HepG2 (cell line): ENCODE results near the gene FAM120B. TPM values are rescaled to one million over a fixed set of nuclear protein-coding genes. Genes with fewer than 3 reads are reported as not detected.

ENCODE experiments used
- DNMT3B ChIP-seq: conservative IDR thresholded peaks from 2 replicates; pipeline ENCODE4 v1.6.1; 2016; ENCODE audit warnings: missing biosample characterization, control low read depth
- ESRRA ChIP-seq: sonication (generic); formaldehyde crosslinking; IDR thresholded peaks from 2 replicates; pipeline ENCODE4 v1.5.1; 2020; ENCODE audit warnings: mild to moderate bottlenecking, low read depth, missing genetic modification reagents
- FOSL1 ChIP-seq: sonication (generic); formaldehyde crosslinking; IDR thresholded peaks from 2 replicates; pipeline ENCODE4 v1.9.0; 2021; ENCODE audit warnings: missing genetic modification reagents, borderline replicate concordance
- HMGXB3 ChIP-seq: sonication (generic); formaldehyde crosslinking; IDR thresholded peaks from 2 replicates; pipeline ENCODE4 v1.4.0; 2020; ENCODE audit warnings: missing genetic modification reagents, borderline replicate concordance
- ISX ChIP-seq: sonication (generic); formaldehyde crosslinking; conservative IDR thresholded peaks from 2 replicates; pipeline ENCODE4 v1.5.0; 2020; ENCODE audit warnings: missing genetic modification reagents
- KLF16 ChIP-seq, 2 experiments: sonication (generic) in 1 of 2; formaldehyde crosslinking in 1 of 2; IDR thresholded peaks; 2 replicates each; pipeline versions ENCODE4 v1.6.1 to v1.8.0; 2016 to 2023; ENCODE audit warnings: missing genetic modification reagents in 2 of 2, missing compliant biosample characterization in 1 of 2
- NAIF1 ChIP-seq: sonication (generic); formaldehyde crosslinking; IDR thresholded peaks from 2 replicates; pipeline ENCODE4 v1.5.0; 2020; ENCODE audit warnings: mild to moderate bottlenecking, missing genetic modification reagents, borderline replicate concordance
- ZBTB39 ChIP-seq: sonication (generic); formaldehyde crosslinking; IDR thresholded peaks from 2 replicates; pipeline ENCODE4 v1.5.0; 2020; ENCODE audit warnings: missing genetic modification reagents
- ZMYM3 ChIP-seq: sonication (generic); formaldehyde crosslinking; IDR thresholded peaks from 2 replicates; pipeline ENCODE4 v1.5.1; 2020; ENCODE audit warnings: mild to moderate bottlenecking, missing genetic modification reagents
- ZNF703 ChIP-seq: sonication (generic); formaldehyde crosslinking; IDR thresholded peaks from 2 replicates; pipeline ENCODE4 v1.5.1; 2020; ENCODE audit warnings: missing genetic modification reagents, mild to moderate bottlenecking, moderate library complexity, borderline replicate concordance
- ZNF720 ChIP-seq: sonication (generic); formaldehyde crosslinking; IDR thresholded peaks from 2 replicates; pipeline ENCODE4 v1.4.0; 2020; ENCODE audit warnings: missing genetic modification reagents
- ZZZ3 ChIP-seq: sonication (generic); formaldehyde crosslinking; IDR thresholded peaks from 2 replicates; pipeline ENCODE4 v1.4.0; 2020; ENCODE audit warnings: missing genetic modification reagents, mild to moderate bottlenecking, borderline replicate concordance
- polyA plus RNA-seq, 8 experiments: library from polyadenylated mRNA; depleted of rRNA in 3 of 8; stranded (reverse) in 7 of 8; unstranded in 1 of 8; fragments of >200 nt; fragmentation: Illumina TruSeq in 4 of 8; extraction: Trizol in 4 of 8; gene quantifications; 2 replicates each; pipeline versions ENCODE4 v1.2.1 to v1.2.3, GENCODE V29; 2011 to 2016; ENCODE audit warnings: low read depth in 4 of 8, missing spikeins in 1 of 8, mixed read lengths in 1 of 8; ENCODE audit not compliant: insufficient read depth in 1 of 8
- total RNA-seq, 5 experiments: library from RNA; depleted of rRNA; stranded (reverse); fragments of >200 nt; fragmentation: Illumina TruSeq; extraction: Trizol; gene quantifications; 2 replicates each; pipeline ENCODE4 v1.2.3, GENCODE V29; 2016; ENCODE audit warnings: low read depth in 1 of 5
- TF ChIP-seq, protein P1 (sequence below): sonication (generic); formaldehyde crosslinking; IDR thresholded peaks from 2 replicates; pipeline ENCODE4 v1.4.0; 2020; ENCODE audit warnings: mild to moderate bottlenecking, missing genetic modification reagents, borderline replicate concordance

Gene FAM120B
- total and polyA plus RNA-seq, 2 of the 13 experiments (the other 11 are each of a cell fraction or from before 2014, with no cell fraction given), result 9.2 to 10.7 TPM

DNA sequence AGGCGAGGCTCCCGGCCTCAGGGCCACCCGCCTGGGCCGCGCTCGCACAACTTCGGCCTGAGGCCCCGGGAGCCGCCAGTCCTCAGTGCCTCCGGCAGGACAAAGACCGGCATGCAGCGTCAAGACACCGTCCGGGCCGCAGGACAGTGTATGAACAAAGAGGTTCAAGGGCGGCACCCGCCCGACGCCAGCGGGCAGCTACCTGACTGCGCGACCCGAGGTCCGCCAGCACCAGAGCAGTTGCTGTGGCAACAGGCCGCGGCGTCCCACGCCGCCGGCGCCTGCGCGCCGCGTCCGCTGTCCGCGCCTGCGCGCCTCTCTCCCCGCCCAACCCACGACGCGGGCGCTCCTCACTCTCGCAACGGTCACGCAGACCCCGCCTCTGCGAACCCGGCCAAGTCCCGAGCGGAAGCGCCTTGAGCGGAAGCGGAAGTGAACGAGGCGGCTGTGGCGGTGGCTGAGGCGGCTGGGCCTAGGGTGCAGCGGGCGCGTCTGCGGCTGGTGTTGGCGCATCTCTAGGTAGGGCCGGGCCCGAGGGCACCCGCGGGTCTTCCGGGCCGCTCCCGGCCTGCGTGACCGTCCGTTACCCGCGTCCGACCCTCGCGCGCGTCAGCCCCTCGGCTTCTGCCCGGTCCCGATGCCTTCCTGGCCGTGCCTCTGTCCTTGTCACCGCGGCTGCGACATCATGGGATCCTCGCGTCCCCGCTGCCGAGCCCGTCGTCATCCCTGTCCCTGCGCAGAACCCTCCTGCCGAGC is at the start of gene FAM120B (continued):
- TF ChIP-seq KLF16 (CRISPR knock-in tag; IDR thresholded peaks at IDR 0.05) (peak; percentile 87 to 94), FOSL1 (0 out of 2 replicates have a peak, but pooled peaks have one; percentile 24), ZBTB39 (CRISPR knock-in tag) (peak; percentile 87; the same call in 1 of the 2 replicates), HMGXB3 (CRISPR knock-in tag) (peak; percentile 77; the same call in 1 of the 2 replicates), ZZZ3 (CRISPR knock-in tag) (peak; percentile 98), ZNF703 (CRISPR knock-in tag) (no peak), DNMT3B (CRISPR knock-in tag) (no peak), ESRRA (peak; percentile 74), ISX (CRISPR knock-in tag) (peak; percentile 57; the same call in 1 of the 2 replicates), NAIF1 (CRISPR knock-in tag) (no peak), ZNF720 (no peak), ZMYM3 (CRISPR knock-in tag) (no peak)
- TF ChIP-seq, protein P1, sequence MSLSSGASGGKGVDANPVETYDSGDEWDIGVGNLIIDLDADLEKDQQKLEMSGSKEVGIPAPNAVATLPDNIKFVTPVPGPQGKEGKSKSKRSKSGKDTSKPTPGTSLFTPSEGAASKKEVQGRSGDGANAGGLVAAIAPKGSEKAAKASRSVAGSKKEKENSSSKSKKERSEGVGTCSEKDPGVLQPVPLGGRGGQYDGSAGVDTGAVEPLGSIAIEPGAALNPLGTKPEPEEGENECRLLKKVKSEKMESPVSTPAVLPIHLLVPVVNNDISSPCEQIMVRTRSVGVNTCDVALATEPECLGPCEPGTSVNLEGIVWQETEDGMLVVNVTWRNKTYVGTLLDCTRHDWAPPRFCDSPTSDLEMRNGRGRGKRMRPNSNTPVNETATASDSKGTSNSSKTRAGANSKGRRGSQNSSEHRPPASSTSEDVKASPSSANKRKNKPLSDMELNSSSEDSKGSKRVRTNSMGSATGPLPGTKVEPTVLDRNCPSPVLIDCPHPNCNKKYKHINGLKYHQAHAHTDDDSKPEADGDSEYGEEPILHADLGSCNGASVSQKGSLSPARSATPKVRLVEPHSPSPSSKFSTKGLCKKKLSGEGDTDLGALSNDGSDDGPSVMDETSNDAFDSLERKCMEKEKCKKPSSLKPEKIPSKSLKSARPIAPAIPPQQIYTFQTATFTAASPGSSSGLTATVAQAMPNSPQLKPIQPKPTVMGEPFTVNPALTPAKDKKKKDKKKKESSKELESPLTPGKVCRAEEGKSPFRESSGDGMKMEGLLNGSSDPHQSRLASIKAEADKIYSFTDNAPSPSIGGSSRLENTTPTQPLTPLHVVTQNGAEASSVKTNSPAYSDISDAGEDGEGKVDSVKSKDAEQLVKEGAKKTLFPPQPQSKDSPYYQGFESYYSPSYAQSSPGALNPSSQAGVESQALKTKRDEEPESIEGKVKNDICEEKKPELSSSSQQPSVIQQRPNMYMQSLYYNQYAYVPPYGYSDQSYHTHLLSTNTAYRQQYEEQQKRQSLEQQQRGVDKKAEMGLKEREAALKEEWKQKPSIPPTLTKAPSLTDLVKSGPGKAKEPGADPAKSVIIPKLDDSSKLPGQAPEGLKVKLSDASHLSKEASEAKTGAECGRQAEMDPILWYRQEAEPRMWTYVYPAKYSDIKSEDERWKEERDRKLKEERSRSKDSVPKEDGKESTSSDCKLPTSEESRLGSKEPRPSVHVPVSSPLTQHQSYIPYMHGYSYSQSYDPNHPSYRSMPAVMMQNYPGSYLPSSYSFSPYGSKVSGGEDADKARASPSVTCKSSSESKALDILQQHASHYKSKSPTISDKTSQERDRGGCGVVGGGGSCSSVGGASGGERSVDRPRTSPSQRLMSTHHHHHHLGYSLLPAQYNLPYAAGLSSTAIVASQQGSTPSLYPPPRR (CRISPR knock-in tag), result peak; percentile 82
